Right cardiac atrium (tissue), 5 donors: Measurements from ENCODE around the gene MRPL47. TPM values are rescaled to one million over a fixed set of nuclear protein-coding genes. Genes with fewer than 3 reads are reported as not detected.
"Not testable (repeated sequence)": the region's sequence is repeated elsewhere in the genome, so short reads cannot be mapped to it uniquely, and the experiment has no call there.

Source experiments
- ATAC-seq, 2 donors: fragments of 200-7000 bp; cut with Tn5 transposase; one replicate each; pipeline versions ENCODE4 v1.8.0 to v1.9.1; 2020; ENCODE audit warnings: moderate library complexity in 2 of 2, mild to moderate bottlenecking in 1 of 2
- DNase-seq, 3 donors: peaks; one replicate each; pipeline ENCODE4 v3.0.0-alpha.2; 2020
- H3K27ac ChIP-seq: one replicate; pipeline ENCODE4 v1.5.1; 2013; ENCODE audit warnings: mild to moderate bottlenecking, low read length, control low read depth, moderate library complexity
- H3K27me3 ChIP-seq: one replicate; pipeline ENCODE4 v1.6.1; 2013; ENCODE audit not compliant: control insufficient read depth, insufficient read depth
- H3K4me1 ChIP-seq: one replicate; pipeline ENCODE4 v1.6.1; 2013; ENCODE audit warnings: low read length; ENCODE audit not compliant: control insufficient read depth, insufficient read depth
- H3K4me3 ChIP-seq: one replicate; pipeline ENCODE4 v1.5.1; 2013; ENCODE audit warnings: low read length, control low read depth
- H3K9me3 ChIP-seq: one replicate; pipeline ENCODE4 v1.6.1; 2013; ENCODE audit warnings: low read length; ENCODE audit not compliant: control insufficient read depth
- WGBS: extraction: QIAGEN DNeasy Blood & Tissue Kit; methylation state at CpG from one replicate; pipeline ENCODE4 v1.1.7; 2013; 5-methylcytosine and 5-hydroxymethylcytosine counted together
- intact Hi-C, 4 donors: fragments of 100-400 bp; cut with DNase I; formaldehyde crosslinking; loops; one replicate each; pipeline versions ENCODE4 v1.11.0 to v1.14.0; 2022 to 2023
- long read RNA-seq, 4 donors: library from polyadenylated mRNA; unstranded; transcript quantifications; one replicate each; pipeline ENCODE4 v2.0.0, GENCODE V29; 2020 to 2021
- polyA plus RNA-seq: library from polyadenylated mRNA; stranded (reverse); fragments of 200-250 nt; gene quantifications from one replicate; pipeline ENCODE4 v1.2.3, GENCODE V29; 2013
- total RNA-seq, 4 donors: library from RNA; stranded (reverse); fragmentation: NEBNext Ultra II Directional; extraction: Animal tissue kit (Norgen Biotek cat#: 25700); gene quantifications; one replicate each; pipeline ENCODE4 v1.2.1, GENCODE V29; 2021
- donor health status: healthy with polysubstance abuse.
- donor health status: DM: no; HTN: yes; CAD: no.
- donor health status: DM: no; HTN: no; CAD: no.
- donor health status: DM: no; HTN: yes; CAD: no; lungs with severe emphysema.
- donor health status: DM: yes; HTN: yes; CAD: no.

Gene MRPL47
- total RNA-seq (10 to 100 TPM; 33.0 to 48.2 (median 38.3) TPM), polyA plus RNA-seq (76.3 TPM)
- long read RNA-seq, donor 1, transcript MRPL47-203 (7 exons, 1,370 nt), result major isoform, 34 of 39 reads
- long read RNA-seq, donor 1, partial matches to known transcripts, result 1 of 39 reads
- long read RNA-seq, donor 1, other reads (novel, unspliced or antisense), result 2 of 39 reads
- long read RNA-seq, donor 2, transcript MRPL47-203 (7 exons, 1,370 nt), result major isoform, 20 of 20 reads
- long read RNA-seq, donor 2, partial matches to known transcripts, result 0 of 20 reads
- long read RNA-seq, donor 2, other reads (novel, unspliced or antisense), result 0 of 20 reads
- long read RNA-seq, donor 3, transcript MRPL47-203 (7 exons, 1,370 nt), result major isoform, 62 of 69 reads
- long read RNA-seq, donor 3, partial matches to known transcripts, result 1 of 69 reads
- long read RNA-seq, donor 3, other reads (novel, unspliced or antisense), result 5 of 69 reads
- long read RNA-seq, donor 4, transcript MRPL47-203 (7 exons, 1,370 nt), result major isoform, 14 of 16 reads
- long read RNA-seq, donor 4, partial matches to known transcripts, result 0 of 16 reads
- long read RNA-seq, donor 4, other reads (novel, unspliced or antisense), result 1 of 16 reads

- Histone ChIP-seq H3K27ac (peak within 1 kb of the TSS; percentile 99), H3K4me3 (peak within 1 kb of the TSS; percentile 99), H3K9me3 (no peaks in the 10 kb centered on the region), H3K27me3 (no peaks in the 10 kb centered on the region), H3K4me1 (no peaks in the 10 kb centered on the region)
- intact Hi-C loops, result no loop called here
- ATAC-seq (peak; percentile 100), DNase-seq (peak; percentile 94 to 98 (median 97))
- under 1% methylated on average over 45 of the region's 45 CpGs for WGBS
These were observed at the start of gene MRPL47, which contains the start of gene NDUFB5 for GRCh38 chr3:179604321-179605078. TSS of gene MRPL47 (minus strand) at chr3:179604638. CDS start at chr3:179604624, 14 bp downstream. TSS of gene NDUFB5 (plus strand) at chr3:179604794. CDS start at chr3:179604816, 22 bp downstream.

- intact Hi-C loops, result loop anchor here in 2 of 4 donors (10.0 kb wide), 2 partner anchors 62 to 92 kb away; no protein-coding TSS in a partner anchor
- Histone ChIP-seq H3K27ac (peak overlapping the region; percentile 99), H3K4me1 (peaks cover 2% of the 10 kb centered on the region), H3K27me3 (no peaks in the 10 kb centered on the region), H3K9me3 (no peaks in the 10 kb centered on the region), H3K4me3 (peak overlapping the region; percentile 96)
- under 1% methylated on average over 77 of the region's 77 CpGs for WGBS
- ATAC-seq (peak; percentile 90), DNase-seq (peak; percentile 79 to 90 (median 89))
These were observed 48.8 kb upstream of the MRPL47 start for GRCh38 chr3:179653096-179653797.

- WGBS, result 1% methylated on average over 56 of the region's 56 CpGs
- peak; percentile 70 to 90 (median 86) for DNase-seq
- H3K9me3 ChIP-seq, result no peaks in the 10 kb centered on the region
- peak within 1 kb of the TSS; percentile 99 for H3K27ac ChIP-seq
- peak within 1 kb of the TSS; percentile 96 for H3K4me3 ChIP-seq
- peak; percentile 74 to 83 for ATAC-seq
- intact Hi-C loops, result loop anchor here in 2 of 4 donors (10.0 kb wide), 2 partner anchors 62 to 92 kb away; no protein-coding TSS in a partner anchor
- H3K4me1 ChIP-seq, result no peaks in the 10 kb centered on the region
- H3K27me3 ChIP-seq, result no peaks in the 10 kb centered on the region
These were observed 48.1 kb upstream of the MRPL47 start, which contains the start of gene USP13 for GRCh38 chr3:179652447-179653095. TSS of gene USP13 (plus strand) at chr3:179653040. CDS start at chr3:179653226, 186 bp downstream.

GRCh38 chr3:179651687-179652446 is 47.4 kb upstream of the MRPL47 start:
- peak overlapping the region; percentile 96 for H3K4me3 ChIP-seq
- H3K4me1 ChIP-seq, result no peaks in the 10 kb centered on the region
- intact Hi-C loops, result loop anchor here in 2 of 4 donors (10.0 kb wide), 2 partner anchors 63 to 93 kb away; no protein-coding TSS in a partner anchor
- WGBS, result 50% methylated on average over 11 of the region's 11 CpGs
- H3K27ac ChIP-seq, result peak overlapping the region; percentile 28
- no peaks in the 10 kb centered on the region for H3K27me3 ChIP-seq
- ATAC-seq (no peak), DNase-seq (no peak)
- no peaks in the 10 kb centered on the region for H3K9me3 ChIP-seq

- no peak for DNase-seq
- H3K4me3 ChIP-seq, result no peak overlapping the region
- intact Hi-C loops, result no loop called here
- no peaks in the 10 kb centered on the region for H3K9me3 ChIP-seq
- no peaks in the 10 kb centered on the region for H3K27me3 ChIP-seq
- ATAC-seq, result no peak
- H3K4me1 ChIP-seq, result no peaks in the 10 kb centered on the region
- H3K27ac ChIP-seq, result no peak overlapping the region
- WGBS, result 81% methylated on average over 3 of the region's 3 CpGs
These were observed 41.7 kb upstream of the MRPL47 start for GRCh38 chr3:179646177-179646576.

GRCh38 chr3:179643837-179644236 is 39.4 kb upstream of the MRPL47 start:
- intact Hi-C loops, H3K4me3 ChIP-seq, H3K27me3 ChIP-seq, H3K27ac ChIP-seq, H3K9me3 ChIP-seq, H3K4me1 ChIP-seq, DNase-seq, ATAC-seq: not testable (repeated sequence)
- 95% methylated on average over 8 of the region's 8 CpGs for WGBS

- Histone ChIP-seq H3K4me1 (no peaks in the 10 kb centered on the region), H3K4me3 (no peak overlapping the region), H3K9me3 (no peaks in the 10 kb centered on the region), H3K27ac (no peak overlapping the region), H3K27me3 (no peaks in the 10 kb centered on the region)
- DNase-seq (no peak), ATAC-seq (no peak)
- WGBS, result 80% methylated on average over 3 of the region's 3 CpGs
- intact Hi-C loops, result no loop called here
These were observed 38.4 kb upstream of the MRPL47 start for GRCh38 chr3:179642871-179643270.

GRCh38 chr3:179640469-179640868 is 36.0 kb upstream of the MRPL47 start:
- no peak overlapping the region for H3K27ac ChIP-seq
- ATAC-seq, result no peak
- no peaks in the 10 kb centered on the region for H3K4me1 ChIP-seq
- H3K4me3 ChIP-seq, result no peak overlapping the region
- intact Hi-C loops, result no loop called here
- DNase-seq, result no peak
- 94% methylated on average over 1 of the region's 1 CpG for WGBS
- no peaks in the 10 kb centered on the region for H3K27me3 ChIP-seq
- no peaks in the 10 kb centered on the region for H3K9me3 ChIP-seq

GRCh38 chr3:179630753-179631451 is 26.5 kb upstream of the MRPL47 start:
- Histone ChIP-seq H3K4me3 (no peak overlapping the region), H3K27ac (no peak overlapping the region), H3K4me1 (no peaks in the 10 kb centered on the region), H3K27me3 (no peaks in the 10 kb centered on the region), H3K9me3 (no peaks in the 10 kb centered on the region)
- intact Hi-C loops, result no loop called here
- DNase-seq (no peak), ATAC-seq (no peak)
- WGBS, result 79% methylated on average over 3 of the region's 3 CpGs
